NCI-H1092 (cell line): Measurements from ENCODE around the gene SYT2.
"Not testable (repeated sequence)": the region's sequence is repeated elsewhere in the genome, so short reads cannot be mapped to it uniquely, and the experiment has no call there.

Experiments used
- DNase-seq: peaks from one replicate; lab custom pipeline; 2025; lab: John Stamatoyannopoulos, UW

SYT2 gene

DNA sequence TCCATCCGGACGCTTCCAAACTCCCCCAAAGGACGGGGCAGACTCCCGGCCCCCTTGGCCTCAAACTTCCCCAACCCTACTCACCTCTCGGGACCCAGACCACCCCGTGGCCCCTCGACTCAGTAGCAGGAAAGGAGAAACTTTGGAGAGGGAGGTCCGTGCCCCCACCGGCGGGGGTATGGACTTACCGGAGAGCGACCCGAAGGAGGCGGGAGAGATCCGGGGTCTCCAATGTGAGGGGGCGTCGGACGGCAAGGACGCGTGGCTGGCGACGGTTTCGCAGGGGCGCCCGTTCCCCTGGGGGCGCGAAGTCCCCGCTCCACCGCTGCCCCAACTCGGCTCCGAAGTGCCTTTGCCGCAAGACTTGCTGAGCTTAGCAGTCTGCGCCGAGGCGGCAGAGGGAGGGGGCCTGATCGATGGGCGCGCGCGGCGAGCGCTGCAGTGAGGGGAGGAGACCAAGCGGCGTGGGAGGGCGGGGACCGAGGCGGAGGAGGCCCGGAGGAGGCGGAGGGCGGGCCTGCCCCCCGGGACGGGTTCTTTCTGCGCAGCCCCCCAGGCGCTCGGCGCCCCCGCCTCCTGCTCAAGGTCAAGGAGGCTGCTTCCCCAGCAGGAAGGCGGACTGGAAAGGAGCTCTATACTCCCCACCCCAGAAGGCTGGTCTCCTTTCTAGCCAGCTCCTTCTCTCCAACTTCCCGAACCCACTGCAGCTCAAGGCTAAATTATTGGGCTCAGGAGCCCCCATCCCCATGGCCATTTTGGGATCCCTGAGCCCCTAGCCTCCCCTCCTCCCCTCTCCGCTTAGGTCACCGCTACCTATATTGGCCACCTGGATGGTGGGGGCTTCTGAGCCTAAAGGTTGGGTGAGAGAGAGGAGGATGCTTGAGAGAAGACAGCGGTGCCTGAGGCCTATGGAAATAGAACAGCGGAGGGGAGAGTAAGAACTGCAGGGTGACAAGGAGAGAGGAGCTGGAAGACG is at the start of gene SYT2:
Gene SYT2 (minus strand): TSS at position 385 of the 976 bp plus-strand sequence. CDS start 104,682 bp downstream, outside the sequence.
- DNase-seq, result peak; percentile 57

- no peak for DNase-seq
Observed at GRCh38 chr1:202756391-202756790, 46.1 kb upstream of the SYT2 start.

DNA sequence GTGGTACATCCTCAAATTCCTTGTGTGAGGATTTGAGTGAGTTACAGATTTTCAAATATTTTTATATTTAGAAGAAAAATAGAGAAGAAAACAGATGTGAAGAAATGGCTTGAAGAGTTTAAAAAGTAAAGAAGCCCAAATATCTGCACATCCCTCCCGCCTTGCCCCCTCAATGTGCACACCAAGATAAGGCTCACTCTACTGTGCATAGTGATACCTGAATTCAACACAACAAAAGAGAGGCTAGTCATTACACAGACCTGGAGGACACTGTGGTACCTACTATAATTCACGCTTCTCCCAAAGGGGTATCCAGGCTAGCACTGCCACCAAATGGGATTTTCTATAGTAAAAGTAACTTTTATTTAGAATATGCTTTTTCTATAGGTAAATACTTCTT is 44.0 kb upstream of the SYT2 start:
- DNase-seq, result no peak

DNA sequence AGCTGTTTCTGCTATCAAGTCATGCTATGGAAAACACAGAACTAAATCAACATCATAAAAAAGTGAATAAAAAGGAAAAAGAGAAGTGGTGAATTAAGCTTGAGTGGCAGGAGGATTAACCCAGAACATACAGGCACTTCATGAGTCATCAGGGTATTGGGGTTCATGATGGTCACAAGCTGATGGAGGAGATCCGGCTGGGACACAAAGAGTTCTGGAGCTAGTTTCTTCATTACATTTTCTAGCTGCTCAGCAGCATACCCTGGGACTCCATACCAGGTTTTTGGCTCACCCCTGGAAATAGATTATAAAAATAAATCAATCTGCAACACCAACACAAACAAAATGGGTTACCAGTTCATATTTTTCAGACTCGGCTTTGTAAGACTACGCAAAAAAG is 42.5 kb upstream of the SYT2 start:
- DNase-seq, result no peak

- no peak for DNase-seq
Observed at GRCh38 chr1:202750761-202751160, 40.5 kb upstream of the SYT2 start.

DNA sequence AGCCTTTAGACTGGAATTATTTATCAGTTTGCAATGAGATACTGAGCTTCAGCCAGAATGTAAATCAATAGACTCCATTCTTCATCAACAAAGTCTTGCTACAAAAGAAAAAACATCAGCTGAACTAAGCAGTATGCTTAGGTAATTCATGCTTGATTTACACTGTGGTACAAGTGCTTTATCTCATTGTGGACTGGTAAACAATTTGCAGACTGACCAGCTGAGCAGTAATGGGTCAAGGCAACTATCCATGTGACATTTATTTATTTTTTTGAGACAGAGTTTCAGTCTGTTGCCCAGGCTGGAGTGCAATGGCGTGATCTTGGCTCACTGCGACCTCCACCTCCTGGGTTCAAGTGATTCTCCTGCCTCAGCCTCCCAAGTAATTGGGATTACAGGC is 39.8 kb upstream of the SYT2 start:
- no peak for DNase-seq

- DNase-seq, result no peak
Observed at GRCh38 chr1:202745323-202745888, 35.2 kb upstream of the SYT2 start.

- DNase-seq, result not testable (repeated sequence)
Observed at GRCh38 chr1:202744770-202745169, 34.5 kb upstream of the SYT2 start.

GRCh38 chr1:202742496-202742895 is 32.2 kb upstream of the SYT2 start:
- DNase-seq, result no peak

GRCh38 chr1:202733251-202733650 is 23.0 kb upstream of the SYT2 start:
- DNase-seq, result no peak

DNA sequence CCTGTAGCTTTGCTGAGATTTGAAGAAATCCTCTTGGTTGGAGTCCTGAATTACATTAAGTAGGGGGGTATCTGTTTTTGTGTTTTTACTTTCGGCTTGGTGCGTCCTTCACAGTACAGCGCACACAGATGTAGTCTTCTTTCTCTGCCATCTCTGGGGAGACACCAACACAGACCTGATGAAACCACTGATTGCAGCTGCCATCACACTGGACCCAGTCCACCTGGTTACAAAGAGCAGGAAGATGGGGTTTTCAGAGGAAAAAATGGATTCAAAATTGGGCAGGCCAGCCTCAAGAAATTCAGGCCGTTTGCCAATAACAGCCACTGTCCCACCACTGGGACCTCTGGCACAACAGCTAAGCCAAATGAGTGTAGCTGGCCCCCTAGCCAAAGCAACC is 18.7 kb upstream of the SYT2 start:
- DNase-seq, result no peak

DNA sequence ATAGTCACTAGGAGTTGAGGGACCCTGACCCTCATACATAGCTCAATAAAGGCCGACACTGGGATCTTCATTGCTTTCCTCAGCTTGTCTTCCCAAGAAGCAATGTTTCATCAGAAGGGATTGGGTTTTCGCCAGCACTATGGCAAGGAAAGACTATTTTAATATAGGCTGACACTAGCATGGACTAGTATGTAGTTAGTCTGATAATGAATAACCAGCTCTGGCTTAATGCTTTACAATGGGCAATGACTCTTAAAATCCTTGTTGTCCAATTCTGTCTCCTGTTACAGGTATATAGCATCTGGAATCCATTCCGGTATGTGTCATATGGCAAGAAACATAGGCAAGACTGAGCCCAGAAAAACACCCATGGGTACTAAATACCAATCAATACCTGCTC is 15.3 kb upstream of the SYT2 start:
- no peak for DNase-seq

DNA sequence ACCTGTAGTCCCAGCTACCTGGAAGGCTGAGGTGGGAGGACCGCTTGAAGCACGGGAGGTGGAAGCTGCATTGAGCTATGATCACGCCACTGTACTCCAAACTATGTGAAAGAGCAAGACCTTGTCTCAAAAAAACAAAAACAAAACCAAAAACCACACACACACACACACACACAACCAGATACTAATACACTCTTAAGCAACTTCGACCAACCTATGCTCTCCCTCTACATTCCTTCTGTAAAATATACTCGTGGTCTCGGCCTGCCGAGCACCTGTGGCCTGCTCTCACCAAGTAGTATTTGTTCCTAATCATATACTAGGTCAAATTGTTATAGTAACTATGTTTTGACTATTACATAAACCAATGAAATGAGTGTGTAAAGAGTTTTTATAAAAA is 13.5 kb upstream of the SYT2 start:
- DNase-seq, result no peak

DNA sequence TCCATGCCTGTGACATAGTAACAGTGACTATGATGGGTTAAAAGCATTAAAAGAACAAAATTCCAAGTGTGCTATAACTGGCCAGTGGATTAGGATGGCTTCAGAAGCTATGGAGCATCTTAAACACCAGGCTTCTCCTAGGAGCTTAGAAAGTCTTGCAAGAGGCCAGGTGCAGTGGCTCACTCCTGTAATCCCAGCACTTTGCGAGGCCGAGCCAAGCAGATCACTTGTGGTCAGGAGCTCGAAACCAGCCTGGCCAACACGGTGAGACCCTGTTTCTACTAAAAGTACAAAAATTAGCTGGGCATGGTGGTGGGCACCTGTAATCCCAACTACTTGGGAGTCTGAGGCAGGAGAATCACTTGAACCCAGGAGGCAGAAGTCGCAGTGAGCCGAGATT is 12.8 kb upstream of the SYT2 start:
- not testable (repeated sequence) for DNase-seq

- DNase-seq, result no peak
Observed at GRCh38 chr1:202716654-202717053, 6.4 kb upstream of the SYT2 start.

GRCh38 chr1:202714202-202714601 is 3.9 kb upstream of the SYT2 start:
- DNase-seq, result not testable (repeated sequence)

DNA sequence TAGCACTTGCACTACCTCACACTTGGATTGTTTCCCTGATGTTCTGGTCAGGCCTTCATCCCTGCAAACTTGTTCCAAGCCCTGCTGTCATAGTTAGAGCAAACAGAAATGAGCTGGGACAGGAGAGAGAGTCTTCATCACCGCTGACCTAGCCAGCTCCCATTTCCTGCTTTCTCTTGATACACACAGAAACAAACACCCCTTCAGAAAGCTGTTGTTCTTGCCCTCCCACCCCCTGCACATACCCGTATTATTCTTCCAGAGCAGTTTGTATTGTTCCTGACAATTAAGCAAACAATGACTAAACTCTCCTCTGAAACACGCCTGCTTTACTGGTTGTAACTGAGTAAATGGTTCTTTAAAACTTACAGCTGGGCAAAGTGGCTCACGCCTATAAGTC is 2.9 kb upstream of the SYT2 start:
- no peak for DNase-seq

DNA sequence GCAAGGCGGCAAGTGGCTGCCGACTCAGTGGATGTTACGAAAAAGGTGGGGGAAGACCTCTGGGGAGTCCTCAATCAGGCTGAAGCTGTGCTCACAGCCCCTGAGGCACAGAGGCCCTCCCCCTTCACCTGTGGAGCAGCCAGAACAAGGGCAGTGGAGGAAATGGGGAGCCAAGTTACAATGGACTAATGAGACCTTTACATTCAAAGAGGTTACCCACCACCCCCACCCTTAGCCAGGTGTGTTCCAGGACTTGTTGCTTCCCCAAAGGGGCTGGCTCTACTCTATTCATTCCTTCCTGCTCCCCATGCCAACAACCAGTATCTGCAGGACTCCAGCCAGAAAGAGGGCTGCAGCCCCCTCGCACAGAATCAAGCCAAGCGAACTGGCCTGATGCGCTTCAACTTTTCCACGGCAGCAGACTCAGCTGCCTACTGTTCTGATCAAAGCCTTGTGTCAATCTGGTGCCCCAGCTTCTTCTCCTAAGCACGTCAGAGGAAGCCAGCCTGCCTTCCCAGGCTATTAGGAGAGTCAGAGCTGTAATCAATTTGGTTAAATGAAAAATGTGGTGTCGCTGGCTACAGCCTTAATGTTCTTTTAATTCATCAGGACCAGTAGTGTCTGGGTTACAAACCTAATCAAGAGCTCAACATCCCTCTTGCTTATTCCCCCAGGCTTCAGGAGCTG is 1.8 kb upstream of the SYT2 start:
- DNase-seq, result no peak

GRCh38 chr1:202709276-202710041 is 795 bp downstream of the SYT2 start:
- no peak for DNase-seq

DNA sequence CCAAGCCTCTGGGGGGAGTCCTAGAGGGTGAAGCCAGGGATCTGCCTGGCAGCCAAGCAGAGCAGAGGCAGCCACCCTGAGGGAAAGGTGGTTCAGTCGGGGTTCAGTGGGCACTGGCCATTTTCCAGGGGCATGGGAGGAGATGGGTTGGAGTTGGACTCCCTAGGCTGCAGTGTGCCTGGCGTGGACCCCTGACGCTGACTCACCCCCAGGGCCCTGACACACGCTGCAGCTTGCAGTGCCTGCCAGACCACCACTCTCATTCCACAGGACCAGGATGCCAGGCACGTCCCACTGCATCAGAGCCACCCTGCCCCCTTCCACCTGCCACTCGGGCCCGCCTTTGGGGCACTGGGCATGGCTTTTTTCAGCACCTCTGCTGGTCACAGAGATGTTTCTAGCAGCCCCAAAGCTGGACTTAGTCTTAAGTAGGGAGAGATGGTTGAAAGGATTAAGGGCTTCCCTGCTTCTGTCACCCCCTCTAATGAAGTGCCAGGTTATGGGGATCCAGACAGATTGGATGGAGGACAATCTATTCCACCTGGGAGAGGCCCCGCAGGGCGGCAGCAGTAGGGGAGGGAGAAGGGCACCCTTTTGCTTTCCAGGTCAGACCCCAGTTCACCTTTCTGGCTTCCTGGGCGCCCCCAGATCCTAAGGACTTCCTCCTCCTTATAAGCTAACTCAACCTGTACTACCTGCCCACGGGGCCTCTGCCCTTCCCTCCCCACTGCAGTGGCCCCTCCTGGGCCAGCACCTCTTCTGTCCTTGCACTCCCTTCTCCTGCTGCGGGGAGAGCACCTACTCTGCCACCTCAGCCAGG is 1.6 kb downstream of the SYT2 start:
- DNase-seq, result no peak

DNA sequence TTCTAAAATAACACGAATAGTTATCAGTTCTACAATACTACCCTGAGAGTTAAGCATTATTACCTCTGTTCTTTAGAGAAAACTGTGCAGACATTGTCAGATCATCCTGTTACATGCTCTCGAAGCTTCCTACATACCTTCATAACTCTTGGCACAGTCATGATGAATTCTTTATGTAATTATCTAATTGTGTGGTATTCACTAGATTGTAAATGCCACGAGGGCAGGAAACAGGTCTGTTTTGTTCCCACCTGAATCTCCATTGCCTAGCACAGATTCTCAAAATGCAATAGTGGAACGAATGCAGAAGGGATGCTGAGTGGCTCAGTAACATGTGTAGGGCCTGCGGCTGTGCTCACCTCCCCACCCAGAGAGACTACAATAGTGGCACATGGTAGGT is 3.4 kb downstream of the SYT2 start:
- DNase-seq, result no peak
